ACC112 (cell line): ENCODE results near the gene INTS3.

Experiments used
- H2AFZ ChIP-seq: fragments of 200-600 bp; sonication (generic); one replicate; pipeline ENCODE4 v1.6.0; 2017; ENCODE audit warnings: antibody characterized with exemption, low read length; ENCODE audit not compliant: unreplicated experiment
- H3K27ac ChIP-seq: fragments of 200-600 bp; sonication (generic); 2 replicates; pipeline ENCODE4 v1.5.1; 2014; ENCODE audit warnings: low read depth, mild to moderate bottlenecking, antibody characterized with exemption, low read length, moderate library complexity
- H3K27me3 ChIP-seq: fragments of 200-600 bp; sonication (generic); 2 replicates; pipeline ENCODE4 v1.6.1; 2014; ENCODE audit warnings: mild to moderate bottlenecking, antibody characterized with exemption, low read length, moderate library complexity, mixed read lengths; ENCODE audit not compliant: insufficient read depth
- H3K36me3 ChIP-seq: fragments of 200-600 bp; sonication (generic); 2 replicates; pipeline ENCODE4 v1.6.1; 2016; ENCODE audit warnings: mild to moderate bottlenecking, antibody characterized with exemption, low read length, moderate library complexity, mixed read lengths; ENCODE audit not compliant: insufficient read depth
- H3K4me1 ChIP-seq: fragments of 200-600 bp; sonication (generic); one replicate; pipeline ENCODE4 v1.6.1; 2016; ENCODE audit warnings: low read length, mixed read lengths; ENCODE audit not compliant: insufficient read depth, unreplicated experiment, control insufficient read depth
- H3K4me3 ChIP-seq: fragments of 200-600 bp; sonication (generic); 2 replicates; pipeline ENCODE4 v1.5.1; 2014; ENCODE audit warnings: mild to moderate bottlenecking, low read depth, low read length
- H3K79me2 ChIP-seq: fragments of 200-600 bp; sonication (generic); one replicate; pipeline ENCODE4 v1.6.0; 2016; ENCODE audit warnings: low read length; ENCODE audit not compliant: control insufficient read depth, unreplicated experiment, insufficient read depth

Gene INTS3

GRCh38 chr1:153799566-153800465 lies 72.0 kb downstream of the INTS3 start:
- Histone ChIP-seq H3K4me1 (no peaks in the 10 kb centered on the region), H2AFZ (no peak overlapping the region), H3K27me3 (no peaks in the 10 kb centered on the region), H3K27ac (no peak overlapping the region), H3K4me3 (no peak overlapping the region), H3K79me2 (no peaks in the 10 kb centered on the region), H3K36me3 (no peaks in the 10 kb centered on the region)

GRCh38 chr1:153800516-153800915 lies 72.7 kb downstream of the INTS3 start:
- Histone ChIP-seq H3K27ac (no peak overlapping the region), H3K79me2 (no peaks in the 10 kb centered on the region), H2AFZ (no peak overlapping the region), H3K36me3 (no peaks in the 10 kb centered on the region), H3K4me3 (no peak overlapping the region), H3K27me3 (no peaks in the 10 kb centered on the region), H3K4me1 (peaks cover 7% of the 10 kb centered on the region)

- no peaks in the 10 kb centered on the region for H3K36me3 ChIP-seq
- H3K4me1 ChIP-seq: peaks cover 13% of the 10 kb centered on the region
- no peak overlapping the region for H3K4me3 ChIP-seq
- H3K79me2 ChIP-seq: no peaks in the 10 kb centered on the region
- H3K27me3 ChIP-seq: no peaks in the 10 kb centered on the region
- H3K27ac ChIP-seq: no peak overlapping the region
- H2AFZ ChIP-seq: no peak overlapping the region
These were observed 73.3 kb downstream of the INTS3 start for GRCh38 chr1:153801028-153801625.

- Histone ChIP-seq H3K79me2 (no peaks in the 10 kb centered on the region), H3K27me3 (no peaks in the 10 kb centered on the region), H3K4me1 (peaks cover 13% of the 10 kb centered on the region), H3K4me3 (no peak overlapping the region), H2AFZ (no peak overlapping the region), H3K36me3 (no peaks in the 10 kb centered on the region), H3K27ac (no peak overlapping the region)
These were observed 74.2 kb downstream of the INTS3 start for GRCh38 chr1:153801786-153802697.

- Histone ChIP-seq H3K4me3 (no peak overlapping the region), H3K27me3 (no peaks in the 10 kb centered on the region), H3K79me2 (no peaks in the 10 kb centered on the region), H3K27ac (no peak overlapping the region), H2AFZ (no peak overlapping the region), H3K36me3 (no peaks in the 10 kb centered on the region), H3K4me1 (peaks cover 13% of the 10 kb centered on the region)
These were observed 75.7 kb downstream of the INTS3 start for GRCh38 chr1:153803470-153804056.

GRCh38 chr1:153804112-153804511 lies 76.3 kb downstream of the INTS3 start:
- Histone ChIP-seq H2AFZ (no peak overlapping the region), H3K36me3 (no peaks in the 10 kb centered on the region), H3K79me2 (no peaks in the 10 kb centered on the region), H3K4me3 (no peak overlapping the region), H3K27ac (no peak overlapping the region), H3K4me1 (peaks cover 13% of the 10 kb centered on the region), H3K27me3 (no peaks in the 10 kb centered on the region)

- Histone ChIP-seq H2AFZ (no peak overlapping the region), H3K27me3 (no peaks in the 10 kb centered on the region), H3K27ac (peak overlapping the region; percentile 78), H3K4me3 (peak overlapping the region; percentile 13; the same call in 1 of the 2 replicates), H3K79me2 (no peaks in the 10 kb centered on the region), H3K4me1 (peaks cover 13% of the 10 kb centered on the region), H3K36me3 (no peaks in the 10 kb centered on the region)
These were observed 77.3 kb downstream of the INTS3 start for GRCh38 chr1:153805042-153805745.

GRCh38 chr1:153805886-153806719 lies 78.3 kb downstream of the INTS3 start:
- peak overlapping the region; percentile 78 for H3K27ac ChIP-seq
- H3K4me3 ChIP-seq: peak overlapping the region; percentile 13; the same call in 1 of the 2 replicates
- H3K4me1 ChIP-seq: peaks cover 13% of the 10 kb centered on the region
- no peak overlapping the region for H2AFZ ChIP-seq
- H3K27me3 ChIP-seq: no peaks in the 10 kb centered on the region
- no peaks in the 10 kb centered on the region for H3K79me2 ChIP-seq
- peaks cover under 1% of the 10 kb centered on the region; the same call in 1 of the 2 replicates for H3K36me3 ChIP-seq

GRCh38 chr1:153816283-153816889 lies 88.5 kb downstream of the INTS3 start:
- Histone ChIP-seq H3K4me3 (no peak overlapping the region), H3K27me3 (no peaks in the 10 kb centered on the region), H3K4me1 (no peaks in the 10 kb centered on the region), H3K79me2 (no peaks in the 10 kb centered on the region), H3K27ac (no peak overlapping the region), H2AFZ (no peak overlapping the region), H3K36me3 (peaks cover 26% of the 10 kb centered on the region; the same call in 1 of the 2 replicates)
